ENCODE data around the gene STAT3.
A peak's percentile ranks its signal among the peaks of the same experiment; 100 is the strongest.

The STAT3 gene

DNA sequence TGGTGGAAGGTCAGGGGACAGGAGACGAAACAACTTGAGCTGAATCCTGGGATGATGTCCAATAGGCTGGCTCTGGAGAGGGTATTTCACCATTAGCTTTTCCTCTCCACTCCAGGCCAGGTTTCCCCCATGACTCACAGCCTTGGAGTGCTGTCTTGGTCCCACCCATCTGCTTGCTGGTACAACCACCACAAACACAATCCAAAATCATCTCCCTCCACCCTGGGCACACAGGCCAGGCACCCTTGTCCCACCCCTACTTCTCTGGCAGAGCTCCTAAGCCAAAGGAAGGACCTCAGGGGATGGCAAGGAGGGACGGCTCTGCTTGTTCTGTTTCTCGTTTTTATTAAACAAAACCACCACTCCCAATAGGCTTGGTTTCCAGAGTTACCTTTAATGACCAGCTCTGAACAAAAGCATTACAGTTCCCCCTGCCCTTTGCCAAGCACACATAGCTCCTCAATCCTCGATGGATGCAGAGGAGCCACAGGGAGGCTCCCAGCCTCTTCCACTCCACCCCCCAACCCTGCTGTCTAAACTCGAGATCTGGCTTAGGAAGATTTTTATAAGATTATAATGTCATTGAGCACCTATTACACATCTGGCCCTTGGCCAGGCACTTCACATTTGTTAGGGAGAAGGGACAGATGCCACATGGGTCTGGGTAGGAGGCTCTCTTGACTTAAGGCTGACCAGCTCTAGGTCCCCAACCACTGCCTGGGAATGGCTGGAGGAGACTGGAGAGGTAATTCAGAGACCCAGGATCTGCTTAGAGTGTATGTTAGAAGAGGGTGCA, 21.5 kb upstream of the STAT3 start:
- in situ Hi-C loops (cut with MboI; ENCODE audit: low sequenced_read_pairs, unreplicated experiment): loop anchor here (5.0 to 25.0 kb wide), 3 partner anchors 87 to 222 kb away; partner anchors contain the start of genes GHDC, HCRT and KCNH4
- no peak for DNase-seq (ENCODE audit: low spot score)
- TF ChIP-seq, protein P1, sequence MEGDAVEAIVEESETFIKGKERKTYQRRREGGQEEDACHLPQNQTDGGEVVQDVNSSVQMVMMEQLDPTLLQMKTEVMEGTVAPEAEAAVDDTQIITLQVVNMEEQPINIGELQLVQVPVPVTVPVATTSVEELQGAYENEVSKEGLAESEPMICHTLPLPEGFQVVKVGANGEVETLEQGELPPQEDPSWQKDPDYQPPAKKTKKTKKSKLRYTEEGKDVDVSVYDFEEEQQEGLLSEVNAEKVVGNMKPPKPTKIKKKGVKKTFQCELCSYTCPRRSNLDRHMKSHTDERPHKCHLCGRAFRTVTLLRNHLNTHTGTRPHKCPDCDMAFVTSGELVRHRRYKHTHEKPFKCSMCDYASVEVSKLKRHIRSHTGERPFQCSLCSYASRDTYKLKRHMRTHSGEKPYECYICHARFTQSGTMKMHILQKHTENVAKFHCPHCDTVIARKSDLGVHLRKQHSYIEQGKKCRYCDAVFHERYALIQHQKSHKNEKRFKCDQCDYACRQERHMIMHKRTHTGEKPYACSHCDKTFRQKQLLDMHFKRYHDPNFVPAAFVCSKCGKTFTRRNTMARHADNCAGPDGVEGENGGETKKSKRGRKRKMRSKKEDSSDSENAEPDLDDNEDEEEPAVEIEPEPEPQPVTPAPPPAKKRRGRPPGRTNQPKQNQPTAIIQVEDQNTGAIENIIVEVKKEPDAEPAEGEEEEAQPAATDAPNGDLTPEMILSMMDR (IDR thresholded peaks at IDR 0.05; ENCODE audit: borderline replicate concordance, control extremely low read depth, extremely low read depth, insufficient read depth, missing control alignments): no peak

DNA sequence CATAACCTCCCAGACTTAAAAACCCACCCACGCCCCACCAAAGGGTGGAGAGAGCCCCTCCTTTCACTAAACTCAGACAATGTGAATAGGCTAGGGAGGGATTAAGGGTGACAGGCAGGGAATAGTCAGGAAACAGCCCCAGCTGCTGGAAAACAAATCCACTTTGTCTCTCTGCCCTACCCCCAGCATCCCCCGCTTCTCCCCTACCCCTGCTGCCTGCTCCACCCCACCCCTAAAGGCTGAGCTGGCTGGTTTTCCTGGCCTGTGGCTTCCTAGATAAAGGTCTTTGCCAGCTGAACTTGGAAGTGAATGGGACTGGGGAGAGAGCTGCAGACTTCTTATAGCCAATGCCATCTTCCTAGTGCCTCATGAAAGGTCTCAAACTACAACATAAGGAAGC, 19.8 kb upstream of the STAT3 start:
- DNase-seq (ENCODE audit: low spot score): no peak
- in situ Hi-C loops (cut with MboI; ENCODE audit: low sequenced_read_pairs, unreplicated experiment): loop anchor here (5.0 to 25.0 kb wide), 2 partner anchors 86 to 221 kb away; partner anchors contain the start of genes GHDC, HCRT and KCNH4

DNA sequence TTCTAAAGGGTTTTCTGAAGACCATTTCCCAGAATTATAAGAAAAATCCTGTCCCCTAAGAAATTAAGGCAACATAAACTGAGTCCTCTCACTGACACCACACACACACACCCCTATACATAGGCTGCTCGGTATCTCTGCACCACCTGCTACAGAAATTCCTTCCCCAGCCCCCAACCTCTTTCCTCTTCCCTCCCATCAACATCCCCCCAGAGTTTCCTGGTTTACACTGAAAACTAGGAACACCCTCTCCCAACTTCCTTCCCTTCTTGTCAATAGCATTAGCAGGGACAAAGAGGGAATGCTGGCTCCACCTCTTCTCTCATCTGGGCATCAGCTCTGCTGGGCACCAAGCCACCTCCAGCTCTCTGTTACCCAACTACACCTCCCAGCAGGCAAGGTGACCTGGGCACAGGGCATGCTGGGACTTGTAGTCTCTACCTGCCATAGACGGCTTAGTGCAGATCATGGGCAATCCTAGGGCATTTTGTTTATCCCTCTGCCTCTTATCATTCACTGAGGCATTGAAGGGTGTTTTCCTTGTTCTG, 19.1 kb upstream of the STAT3 start:
- DNase-seq (ENCODE audit: low spot score): peak; percentile 72
- TF ChIP-seq, protein P1 (IDR thresholded peaks at IDR 0.05; ENCODE audit: borderline replicate concordance, control extremely low read depth, extremely low read depth, insufficient read depth, missing control alignments): no peak
- in situ Hi-C loops (cut with MboI; ENCODE audit: low sequenced_read_pairs, unreplicated experiment): loop anchor here (5.0 to 25.0 kb wide), 2 partner anchors 85 to 220 kb away; partner anchors contain the start of genes GHDC, HCRT and KCNH4

More for the DNA sequence above, 19.8 kb upstream of the STAT3 start:
- TF ChIP-seq, protein P1 (IDR thresholded peaks at IDR 0.05; ENCODE audit: borderline replicate concordance, control extremely low read depth, extremely low read depth, insufficient read depth, missing control alignments): no peak

GRCh38 chr17:42406615-42407288, 18.5 kb upstream of the STAT3 start:
- no peak for DNase-seq (ENCODE audit: low spot score)
- in situ Hi-C loops (cut with MboI; ENCODE audit: low sequenced_read_pairs, unreplicated experiment): loop anchor here (5.0 to 25.0 kb wide), 2 partner anchors 84 to 219 kb away; partner anchors contain the start of genes GHDC, HCRT and KCNH4
- TF ChIP-seq, protein P1 (IDR thresholded peaks at IDR 0.05; ENCODE audit: borderline replicate concordance, control extremely low read depth, extremely low read depth, insufficient read depth, missing control alignments): no peak

DNA sequence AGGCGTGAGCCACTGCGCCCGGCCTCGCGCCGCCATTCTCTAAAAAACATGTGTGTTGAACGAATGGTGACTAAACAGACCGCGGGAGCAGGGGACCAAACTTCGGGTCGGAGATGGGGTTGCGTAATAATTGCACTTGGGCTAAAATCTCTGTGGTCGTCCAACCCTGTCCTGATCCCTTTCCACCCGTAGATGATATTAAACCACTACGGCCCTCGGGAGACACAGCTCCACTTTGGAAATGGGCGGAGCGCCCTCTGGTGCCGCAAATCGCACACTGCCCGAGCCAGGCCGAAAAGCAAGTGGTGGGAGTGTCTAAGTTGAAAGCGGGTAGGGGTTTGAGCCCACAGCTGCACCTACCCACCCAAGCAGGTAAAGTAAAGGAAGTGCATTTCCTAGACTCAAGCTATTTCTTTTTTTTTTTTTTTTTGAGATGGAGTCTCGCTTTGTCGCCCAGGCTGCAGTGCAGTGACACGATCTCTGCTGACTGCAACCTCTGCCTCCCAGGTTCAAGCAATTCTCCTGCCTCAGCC, 17.8 kb upstream of the STAT3 start:
- in situ Hi-C loops (cut with MboI; ENCODE audit: low sequenced_read_pairs, unreplicated experiment): loop anchor here (5.0 to 25.0 kb wide), 2 partner anchors 84 to 219 kb away; partner anchors contain the start of genes GHDC, HCRT and KCNH4
- DNase-seq (ENCODE audit: low spot score): peak; percentile 84
- TF ChIP-seq, protein P1 (IDR thresholded peaks at IDR 0.05; ENCODE audit: borderline replicate concordance, control extremely low read depth, extremely low read depth, insufficient read depth, missing control alignments): peak; percentile 91

DNA sequence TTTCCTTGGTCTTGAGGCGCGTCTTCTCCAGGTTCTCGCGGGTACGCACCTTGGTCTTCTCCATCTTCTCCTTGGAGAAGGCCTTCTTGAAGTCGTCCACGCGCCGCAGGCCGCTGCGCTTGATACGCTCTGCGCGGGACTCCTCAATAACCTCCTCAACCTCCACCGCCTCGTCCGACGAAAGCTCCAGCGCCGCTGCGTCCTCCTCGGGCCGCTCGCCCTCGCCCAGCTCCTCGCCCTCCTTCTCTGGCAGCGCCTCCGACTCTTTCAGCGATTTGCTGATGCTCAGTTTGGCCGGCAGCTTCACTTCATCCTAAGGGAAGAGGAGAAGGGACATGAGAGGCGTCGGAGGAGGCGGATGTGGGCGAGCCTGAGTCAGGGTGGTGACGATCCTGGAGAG, 16.8 kb upstream of the STAT3 start:
- TF ChIP-seq, protein P1 (IDR thresholded peaks at IDR 0.05; ENCODE audit: borderline replicate concordance, control extremely low read depth, extremely low read depth, insufficient read depth, missing control alignments): no peak
- in situ Hi-C loops (cut with MboI; ENCODE audit: low sequenced_read_pairs, unreplicated experiment): loop anchor here (5.0 to 25.0 kb wide), 2 partner anchors 83 to 218 kb away; partner anchors contain the start of genes GHDC, HCRT and KCNH4
- no peak for DNase-seq (ENCODE audit: low spot score)
